Measurements from ENCODE around the gene PPCDC. TPM values are rescaled to one million over a fixed set of nuclear protein-coding genes. Genes with fewer than 3 reads are reported as not detected.

Gene PPCDC
- total RNA-seq, 1 experiment from 2014 or later: 18.0 TPM

GRCh38 chr15:74995182-74995778 is 28.1 kb upstream of the PPCDC start, which contains the start of gene SCAMP5:
Gene SCAMP5, plus strand, starts transcription at chr15:74995563. Its CDS starts 16,277 bp downstream, at chr15:75011840.
- peaks cover 11% of the 10 kb centered on the region; the same call in 1 of the 2 replicates for H3K27me3 ChIP-seq (ENCODE audit: insufficient read depth, low read length)
- TF ChIP-seq ATF3 (IDR thresholded peaks at IDR 0.05) (no peak), ELF1 (IDR thresholded peaks at IDR 0.05; ENCODE audit: borderline replicate concordance, low read depth) (no peak), CEBPB (IDR thresholded peaks at IDR 0.05; ENCODE audit: low read depth) (no peak), TCF7L2 (IDR thresholded peaks at IDR 0.05; ENCODE audit: borderline replicate concordance, extremely low read depth, insufficient read depth, insufficient read length) (peak; percentile 9), POLR2A (IDR thresholded peaks at IDR 0.05; ENCODE audit: borderline replicate concordance, extremely low read depth, insufficient read depth, insufficient read length) (no peak), SRF (IDR thresholded peaks at IDR 0.05; ENCODE audit: low read depth) (no peak), MAX (IDR thresholded peaks at IDR 0.05) (no peak; the same call in 1 of the 2 replicates), EZH2phosphoT487 (IDR thresholded peaks at IDR 0.05; ENCODE audit: borderline replicate concordance) (no peak), CTCF (IDR thresholded peaks at IDR 0.05 in 2 of 3, conservative IDR thresholded peaks at IDR 0.05 in 1 of 3; ENCODE audit: borderline replicate concordance in 1 of 3, insufficient read depth in 1 of 3, low read depth in 2 of 3, low read length in 2 of 3) (no peak), EGR1 (IDR thresholded peaks at IDR 0.05; ENCODE audit: low read depth) (no peak), POLR2AphosphoS5 (IDR thresholded peaks at IDR 0.05; ENCODE audit: low read depth, low read length) (peak; percentile 38; the same call in 1 of the 2 replicates), ZBTB33 (IDR thresholded peaks at IDR 0.05; ENCODE audit: extremely low read depth, insufficient replicate concordance, low read length) (peak; percentile 99), JUND (IDR thresholded peaks at IDR 0.05) (no peak), ZNF274 (IDR thresholded peaks at IDR 0.05; ENCODE audit: low read depth, low read length) (no peak), REST (IDR thresholded peaks at IDR 0.05; ENCODE audit: low read depth) (peak; percentile 93), RAD21 (IDR thresholded peaks at IDR 0.05; ENCODE audit: low read depth) (no peak), SIN3A (IDR thresholded peaks at IDR 0.05; ENCODE audit: low read depth) (no peak), FOSL1 (IDR thresholded peaks at IDR 0.05; ENCODE audit: low read depth) (no peak), YY1 (IDR thresholded peaks at IDR 0.05; ENCODE audit: extremely low read depth, insufficient replicate concordance, low read depth, low read length) (peak; percentile 67)
- H3K27ac ChIP-seq (ENCODE audit: low read depth, low read length): no peak within 1 kb of the TSS; the same call in 1 of the 2 replicates
- RAD21 ChIA-PET (ENCODE audit: low non-redundant PET in 1 of 2, low total read pairs in 2 of 2, uncharacterized antibody in 2 of 2, unreplicated experiment in 2 of 2): interaction anchor here in 1 of 2 experiments (0.6 kb wide), 1 partner anchor 8 kb away, joined by 3 read pairs; no protein-coding TSS in a partner anchor
- H3K79me2 ChIP-seq (ENCODE audit: insufficient read depth, low read length): no peaks in the 10 kb centered on the region
- intact Hi-C loops (cut with micrococcal nuclease): no loop called here
- no peaks in the 10 kb centered on the region for H3K9me2 ChIP-seq (ENCODE audit: insufficient read depth)
- H3K4me2 ChIP-seq (ENCODE audit: low read length): peak within 1 kb of the TSS; percentile 82
- H3K4me3 ChIP-seq (replicated peaks in 1 of 2; ENCODE audit: low read depth in 1 of 2, low read length in 2 of 2): peak within 1 kb of the TSS; percentile 50 to 60
- peak within 1 kb of the TSS; percentile 44; the same call in 1 of the 2 replicates for H3K9ac ChIP-seq (ENCODE audit: low read length)
- BruUV-seq (replicated peaks): no TSS peak
- H2AFZ ChIP-seq (ENCODE audit: low read depth, low read length, poor library complexity, severe bottlenecking): peak within 1 kb of the TSS; percentile 45
- DNase-seq (ENCODE audit: low read depth, low spot score) (peak; percentile 87), ATAC-seq (peak; percentile 99)
- no peaks in the 10 kb centered on the region for H4K20me1 ChIP-seq (ENCODE audit: insufficient read depth)
- H3K4me1 ChIP-seq (ENCODE audit: control insufficient read depth in 1 of 2, insufficient read depth in 2 of 2, low read length in 2 of 2): peaks cover 0 to 5% of the 10 kb centered on the region in 2 experiments; a peak in 1 of 4 replicates
- CTCF ChIA-PET: interaction anchor here (0.6 to 1.3 kb wide), 3 partner anchors 209 to 304 kb away, joined by 3 to 4 read pairs (median 3); no protein-coding TSS in a partner anchor
- H3K9me3 ChIP-seq (ENCODE audit: control insufficient read depth in 1 of 2, insufficient read depth in 1 of 2, low read depth in 1 of 2, low read length in 2 of 2): no peaks in the 10 kb centered on the region
- no peaks in the 10 kb centered on the region for H3K36me3 ChIP-seq (ENCODE audit: control insufficient read depth in 1 of 2, insufficient read depth in 2 of 2, low read length in 2 of 2)
- POLR2A ChIA-PET: interaction anchor here (0.9 to 1.0 kb wide), 2 partner anchors 16 to 38 kb away, joined by 3 to 5 read pairs; partner anchors contain the start of gene RPP25
